NT2/D1 (cell line): Measurements from ENCODE around the gene GEMIN4.

Experiments used
- SUZ12 ChIP-seq: IDR thresholded peaks from 2 replicates; pipeline ENCODE4 v1.6.1; 2011; ENCODE audit not compliant: insufficient read length, insufficient read depth; ENCODE audit errors: extremely low read depth
- YY1 ChIP-seq: IDR thresholded peaks from 2 replicates; pipeline ENCODE4 v1.6.1; 2011; ENCODE audit not compliant: insufficient read length, insufficient read depth
- ZNF274 ChIP-seq: IDR thresholded peaks from 2 replicates; pipeline ENCODE4 v1.6.1; 2011; ENCODE audit warnings: mild to moderate bottlenecking, low read depth, low read length

- TF ChIP-seq ZNF274 = no peak
- no peak for TF ChIP-seq YY1
- TF ChIP-seq SUZ12 = no peak
These were observed 8.3 kb upstream of the GEMIN4 start for GRCh38 chr17:760371-760770.
